Measurements from ENCODE around the gene TPX2. TPM values are rescaled to one million over a fixed set of nuclear protein-coding genes. Genes with fewer than 3 reads are reported as not detected.

The TPX2 gene
- polyA plus RNA-seq, 1 donor, result 71.2 TPM

GRCh38 chr20:31849306-31849930 is 110.3 kb downstream of the TPX2 start:
- DNase-seq, result no peak

Other genes starting within 250 kb of the TPX2 start
- gene HM13, start 224.8 kb upstream of the TPX2 start, polyA plus RNA-seq (ENCODE audit: insufficient read length), result 139 TPM
- gene ID1, start 134.0 kb upstream of the TPX2 start, polyA plus RNA-seq (ENCODE audit: insufficient read length), result 132 TPM
- 0.75 TPM for gene COX4I2, start 101.4 kb upstream of the TPX2 start, polyA plus RNA-seq (ENCODE audit: insufficient read length)
- gene BCL2L1, start 16.4 kb upstream of the TPX2 start, polyA plus RNA-seq (ENCODE audit: insufficient read length), result 66.2 TPM
- gene MYLK2, start 80.1 kb downstream of the TPX2 start, polyA plus RNA-seq (ENCODE audit: insufficient read length), result 0.76 TPM
- gene FOXS1, start 106.3 kb downstream of the TPX2 start, polyA plus RNA-seq (ENCODE audit: insufficient read length), result 3.9 TPM
- 16.0 TPM for gene DUSP15, start 131.2 kb downstream of the TPX2 start, polyA plus RNA-seq (ENCODE audit: insufficient read length)
- gene TTLL9, start 131.3 kb downstream of the TPX2 start, polyA plus RNA-seq (ENCODE audit: insufficient read length), result 5.5 TPM
- 19.6 TPM for gene PDRG1, start 212.8 kb downstream of the TPX2 start, polyA plus RNA-seq (ENCODE audit: insufficient read length)
- 0.35 TPM for gene XKR7, start 228.9 kb downstream of the TPX2 start, polyA plus RNA-seq (ENCODE audit: insufficient read length)